ENCODE results near the gene NSD2.
A peak's percentile ranks its signal among the peaks of the same experiment; 100 is the strongest.
"Not testable (repeated sequence)": the region's sequence is repeated elsewhere in the genome, so short reads cannot be mapped to it uniquely, and the experiment has no call there.

Gene NSD2

GRCh38 chr4:1842339-1842895 lies 28.8 kb upstream of the NSD2 start:
- Histone ChIP-seq H2BK12ac (ENCODE audit: low read length in 2 of 2) (peak overlapping the region in 1 of 2 experiments; percentile 17), H2AK5ac (ENCODE audit: low read length, severe bottlenecking) (peak overlapping the region; percentile 0), H4K91ac (ENCODE audit: low read length) (no peak overlapping the region), H2BK5ac (ENCODE audit: low read depth, low read length, poor library complexity, severe bottlenecking) (no peak overlapping the region), H2BK15ac (ENCODE audit: low read depth, poor library complexity, severe bottlenecking) (no peak overlapping the region), H3K4me2 (ENCODE audit: low read length, poor library complexity, severe bottlenecking) (no peak overlapping the region), H3K4me3 (ENCODE audit: insufficient read depth in 1 of 2, low read depth in 1 of 2, low read length in 2 of 2) (no peak overlapping the region), H3K18ac (ENCODE audit: low read depth in 1 of 2, low read length in 2 of 2) (peak overlapping the region in 1 of 2 experiments; percentile 9), H3K79me1 (replicated peaks; ENCODE audit: low read length, poor library complexity, severe bottlenecking) (peaks cover 19% of the 10 kb centered on the region), H3K27me3 (ENCODE audit: control insufficient read depth in 1 of 2, insufficient read depth in 1 of 2, low read length in 2 of 2) (no peaks in the 10 kb centered on the region), H3K36me3 (ENCODE audit: control insufficient read depth in 1 of 2, insufficient read depth in 2 of 2, low read depth in 1 of 2, low read length in 2 of 2) (peaks cover 47 to 62% of the 10 kb centered on the region in 2 experiments), H3K9me3 (ENCODE audit: control insufficient read depth, low read length) (no peaks in the 10 kb centered on the region), H3K27ac (ENCODE audit: low read length, poor library complexity, severe bottlenecking) (peak overlapping the region; percentile 66), H3K4me1 (ENCODE audit: control insufficient read depth, insufficient read depth, low read depth, low read length) (peaks cover 25% of the 10 kb centered on the region), H2AFZ (ENCODE audit: low read depth, low read length) (no peak overlapping the region), H3K23ac (ENCODE audit: low read length in 2 of 2) (no peak overlapping the region), H3K14ac (ENCODE audit: low read length in 2 of 2) (peak overlapping the region in 1 of 2 experiments; percentile 19), H4K8ac (ENCODE audit: low read length) (no peak overlapping the region), H3K4ac (ENCODE audit: low read depth in 1 of 2, low read length in 2 of 2) (no peak overlapping the region), H2BK120ac (ENCODE audit: low read depth, low read length) (no peak overlapping the region), H3K9ac (ENCODE audit: low read length) (no peak overlapping the region)
- DNase-seq: no peak
- WGBS: 93% methylated on average over 13 of the region's 13 CpGs

- Histone ChIP-seq H2BK15ac (ENCODE audit: low read depth, poor library complexity, severe bottlenecking) (no peak overlapping the region), H3K14ac (ENCODE audit: low read length in 2 of 2) (no peak overlapping the region), H2BK120ac (ENCODE audit: low read depth, low read length) (no peak overlapping the region), H3K36me3 (ENCODE audit: control insufficient read depth in 1 of 2, insufficient read depth in 2 of 2, low read depth in 1 of 2, low read length in 2 of 2) (peaks cover 49 to 61% of the 10 kb centered on the region in 2 experiments), H3K27ac (ENCODE audit: low read length, poor library complexity, severe bottlenecking) (peak overlapping the region; percentile 78), H3K79me1 (replicated peaks; ENCODE audit: low read length, poor library complexity, severe bottlenecking) (peaks cover 18% of the 10 kb centered on the region), H3K4ac (ENCODE audit: low read depth in 1 of 2, low read length in 2 of 2) (no peak overlapping the region), H3K4me3 (ENCODE audit: insufficient read depth in 1 of 2, low read depth in 1 of 2, low read length in 2 of 2) (no peak overlapping the region), H4K8ac (ENCODE audit: low read length) (no peak overlapping the region), H3K9me3 (ENCODE audit: control insufficient read depth, low read length) (no peaks in the 10 kb centered on the region), H3K27me3 (ENCODE audit: control insufficient read depth in 1 of 2, insufficient read depth in 1 of 2, low read length in 2 of 2) (no peaks in the 10 kb centered on the region), H2BK5ac (ENCODE audit: low read depth, low read length, poor library complexity, severe bottlenecking) (no peak overlapping the region), H3K23ac (ENCODE audit: low read length in 2 of 2) (no peak overlapping the region), H3K9ac (ENCODE audit: low read length) (no peak overlapping the region), H3K4me2 (ENCODE audit: low read length, poor library complexity, severe bottlenecking) (peak overlapping the region; percentile 46), H2BK12ac (ENCODE audit: low read length in 2 of 2) (peak overlapping the region in 1 of 2 experiments; percentile 49), H2AK5ac (ENCODE audit: low read length, severe bottlenecking) (peak overlapping the region; percentile 7), H2AFZ (ENCODE audit: low read depth, low read length) (no peak overlapping the region), H4K91ac (ENCODE audit: low read length) (no peak overlapping the region), H3K18ac (ENCODE audit: low read depth in 1 of 2, low read length in 2 of 2) (peak overlapping the region in 1 of 2 experiments; percentile 44), H3K4me1 (ENCODE audit: control insufficient read depth, insufficient read depth, low read depth, low read length) (peaks cover 26% of the 10 kb centered on the region)
- WGBS: 41% methylated on average over 17 of the region's 17 CpGs
- DNase-seq: peak; percentile 85
Measured at GRCh38 chr4:1842993-1843448, 28.2 kb upstream of the NSD2 start.

- H2BK120ac ChIP-seq (ENCODE audit: low read depth, low read length): no peak overlapping the region
- H3K4ac ChIP-seq (ENCODE audit: low read depth in 1 of 2, low read length in 2 of 2): peak overlapping the region in 1 of 2 experiments; percentile 31
- peaks cover 26% of the 10 kb centered on the region for H3K4me1 ChIP-seq (ENCODE audit: control insufficient read depth, insufficient read depth, low read depth, low read length)
- no peak overlapping the region for H2BK12ac ChIP-seq (ENCODE audit: low read length in 2 of 2)
- H2AK5ac ChIP-seq (ENCODE audit: low read length, severe bottlenecking): peak overlapping the region; percentile 24
- H2BK15ac ChIP-seq (ENCODE audit: low read depth, poor library complexity, severe bottlenecking): no peak overlapping the region
- no peaks in the 10 kb centered on the region for H3K27me3 ChIP-seq (ENCODE audit: control insufficient read depth in 1 of 2, insufficient read depth in 1 of 2, low read length in 2 of 2)
- H4K91ac ChIP-seq (ENCODE audit: low read length): peak overlapping the region; percentile 31
- H3K9ac ChIP-seq (ENCODE audit: low read length): peak overlapping the region; percentile 57
- peak overlapping the region; percentile 20 for H4K8ac ChIP-seq (ENCODE audit: low read length)
- no peak overlapping the region for H2BK5ac ChIP-seq (ENCODE audit: low read depth, low read length, poor library complexity, severe bottlenecking)
- peaks cover 43 to 54% of the 10 kb centered on the region in 2 experiments for H3K36me3 ChIP-seq (ENCODE audit: control insufficient read depth in 1 of 2, insufficient read depth in 2 of 2, low read depth in 1 of 2, low read length in 2 of 2)
- no peak overlapping the region for H3K4me2 ChIP-seq (ENCODE audit: low read length, poor library complexity, severe bottlenecking)
- H2AFZ ChIP-seq (ENCODE audit: low read depth, low read length): no peak overlapping the region
- no peak for DNase-seq
- H3K23ac ChIP-seq (ENCODE audit: low read length in 2 of 2): no peak overlapping the region
- H3K79me1 ChIP-seq (replicated peaks; ENCODE audit: low read length, poor library complexity, severe bottlenecking): peaks cover 18% of the 10 kb centered on the region
- no peaks in the 10 kb centered on the region for H3K9me3 ChIP-seq (ENCODE audit: control insufficient read depth, low read length)
- no peak overlapping the region for H3K14ac ChIP-seq (ENCODE audit: low read length in 2 of 2)
- H3K27ac ChIP-seq (ENCODE audit: low read length, poor library complexity, severe bottlenecking): no peak overlapping the region
- H3K18ac ChIP-seq (ENCODE audit: low read depth in 1 of 2, low read length in 2 of 2): no peak overlapping the region
- 92% methylated on average over 10 of the region's 10 CpGs for WGBS
- H3K4me3 ChIP-seq (ENCODE audit: insufficient read depth in 1 of 2, low read depth in 1 of 2, low read length in 2 of 2): no peak overlapping the region
Measured at GRCh38 chr4:1843852-1844251, 27.3 kb upstream of the NSD2 start.

GRCh38 chr4:1844618-1845017 lies 26.6 kb upstream of the NSD2 start:
- not testable (repeated sequence) for H2BK15ac ChIP-seq (ENCODE audit: low read depth, poor library complexity, severe bottlenecking); H2AK5ac ChIP-seq (ENCODE audit: low read length, severe bottlenecking); H3K4ac ChIP-seq (ENCODE audit: low read depth in 1 of 2, low read length in 2 of 2); H3K23ac ChIP-seq (ENCODE audit: low read length in 2 of 2); H3K9me3 ChIP-seq (ENCODE audit: control insufficient read depth, low read length); H4K91ac ChIP-seq (ENCODE audit: low read length); H3K27ac ChIP-seq (ENCODE audit: low read length, poor library complexity, severe bottlenecking); H3K4me2 ChIP-seq (ENCODE audit: low read length, poor library complexity, severe bottlenecking); H4K8ac ChIP-seq (ENCODE audit: low read length); H3K4me3 ChIP-seq (ENCODE audit: insufficient read depth in 1 of 2, low read depth in 1 of 2, low read length in 2 of 2); H3K27me3 ChIP-seq (ENCODE audit: control insufficient read depth in 1 of 2, insufficient read depth in 1 of 2, low read length in 2 of 2); H2BK12ac ChIP-seq (ENCODE audit: low read length in 2 of 2); H3K14ac ChIP-seq (ENCODE audit: low read length in 2 of 2); DNase-seq; H3K18ac ChIP-seq (ENCODE audit: low read depth in 1 of 2, low read length in 2 of 2); H2AFZ ChIP-seq (ENCODE audit: low read depth, low read length); H2BK5ac ChIP-seq (ENCODE audit: low read depth, low read length, poor library complexity, severe bottlenecking); H2BK120ac ChIP-seq (ENCODE audit: low read depth, low read length)
- Histone ChIP-seq H3K36me3 (ENCODE audit: control insufficient read depth in 1 of 2, insufficient read depth in 2 of 2, low read depth in 1 of 2, low read length in 2 of 2) (peaks cover 36 to 46% of the 10 kb centered on the region in 2 experiments), H3K4me1 (ENCODE audit: control insufficient read depth, insufficient read depth, low read depth, low read length) (peaks cover 29% of the 10 kb centered on the region), H3K9ac (ENCODE audit: low read length) (peak overlapping the region; percentile 57), H3K79me1 (replicated peaks; ENCODE audit: low read length, poor library complexity, severe bottlenecking) (peaks cover 16% of the 10 kb centered on the region)
- 97% methylated on average over 10 of the region's 10 CpGs for WGBS
